Measurements from ENCODE around the gene KCNIP4. TPM values are rescaled to one million over a fixed set of nuclear protein-coding genes. Genes with fewer than 3 reads are reported as not detected.

The KCNIP4 gene
- total and polyA plus RNA-seq, 2 donors (not counting 3 experiments of a cell fraction or from before 2014, with no cell fraction given) = not detected

GRCh38 chr4:21685911-21686310, 262.7 kb downstream of the KCNIP4 start:
- Histone ChIP-seq H3K4me2 (ENCODE audit: insufficient read depth, low read length) (no peak overlapping the region), H3K4me3 (replicated peaks in 1 of 3; ENCODE audit: insufficient read depth in 1 of 3, low read depth in 1 of 3, low read length in 3 of 3) (no peak overlapping the region), H3K79me2 (ENCODE audit: control insufficient read depth, insufficient read depth, low read length) (no peaks in the 10 kb centered on the region), H3K27ac (ENCODE audit: insufficient read depth, low read depth, low read length) (no peak overlapping the region), H3K36me3 (ENCODE audit: control insufficient read depth in 2 of 2, extremely low read depth in 1 of 2, insufficient read depth in 2 of 2, low read length in 2 of 2) (no peaks in the 10 kb centered on the region), H3K9me3 (replicated peaks; ENCODE audit: control insufficient read depth, insufficient read depth, low read length) (no peaks in the 10 kb centered on the region), H3K9me1 (replicated peaks; ENCODE audit: control insufficient read depth, extremely low read depth, insufficient read depth, low read length) (no peaks in the 10 kb centered on the region), H3K9ac (replicated peaks; ENCODE audit: extremely low read depth, insufficient read depth, low read length) (no peak overlapping the region), H3K27me3 (ENCODE audit: control insufficient read depth in 2 of 2, insufficient read depth in 2 of 2, low read length in 2 of 2) (no peaks in the 10 kb centered on the region), H3K4me1 (ENCODE audit: control insufficient read depth, extremely low read depth, insufficient read depth, low read length) (no peaks in the 10 kb centered on the region), H2AFZ (ENCODE audit: low read depth, low read length) (no peak overlapping the region), H4K20me1 (replicated peaks; ENCODE audit: control insufficient read depth, extremely low read depth, insufficient read depth, low read length) (no peaks in the 10 kb centered on the region)
- FAIRE-seq (no peak), DNase-seq (ENCODE audit: low read depth, low spot score) (no peak)
- TF ChIP-seq POLR2AphosphoS5 (IDR thresholded peaks at IDR 0.05; ENCODE audit: insufficient read depth, low read depth, low read length) = no peak
- no peak for TF ChIP-seq FOS (IDR thresholded peaks at IDR 0.05; ENCODE audit: borderline replicate concordance, insufficient read depth, low read length)
- no peak for TF ChIP-seq CTCF (IDR thresholded peaks at IDR 0.05; ENCODE audit: extremely low read depth in 1 of 2, insufficient read depth in 1 of 2, low read depth in 1 of 2, low read length in 2 of 2)
- no peak for TF ChIP-seq GATA2 (IDR thresholded peaks at IDR 0.05; ENCODE audit: insufficient read depth, insufficient read length, low read depth, low read length)
- no peak for TF ChIP-seq MAX (IDR thresholded peaks at IDR 0.05; ENCODE audit: insufficient read depth, insufficient read length)
- no peak for TF ChIP-seq EZH2 (IDR thresholded peaks at IDR 0.05; ENCODE audit: borderline replicate concordance, low read depth, low read length, severe bottlenecking)
- TF ChIP-seq MYC (IDR thresholded peaks at IDR 0.05; ENCODE audit: low read depth, low read length) = no peak
- TF ChIP-seq POLR2A (IDR thresholded peaks at IDR 0.05; ENCODE audit: low read depth, low read length) = no peak
- intact Hi-C loops (cut with micrococcal nuclease) = no loop called here
- no TSS peak for BruUV-seq (replicated peaks)
- POLR2A ChIA-PET = no interaction called here
- dilution Hi-C loops (cut with MboI; ENCODE audit: extremely low pct_ligation_motif_present, low sequenced_read_pairs) = no loop called here
- CTCF ChIA-PET = no interaction called here

Data from endothelial cell of umbilical vein (primary cell).